GM19468 (cell line): Measurements from ENCODE around the gene ZRANB3.
A peak's percentile ranks its signal among the peaks of the same experiment; 100 is the strongest.
"Not testable (repeated sequence)": the region's sequence is repeated elsewhere in the genome, so short reads cannot be mapped to it uniquely, and the experiment has no call there.

Source experiments
- ATAC-seq: cut with Tn5 transposase; IDR thresholded peaks from one replicate; pipeline ENCODE4 v1.9.1; 2021; ENCODE audit warnings: mild to moderate bottlenecking, moderate library complexity, moderate number of reproducible peaks; ENCODE audit not compliant: unreplicated experiment; ENCODE audit errors: extremely low read depth

Gene ZRANB3

GRCh38 chr2:135530313-135531230 lies at the start of gene ZRANB3:
Gene ZRANB3 (minus strand): TSS chr2:135531218.
- ATAC-seq, result peak; percentile 54

GRCh38 chr2:135573620-135574019 lies 42.6 kb upstream of the ZRANB3 start:
- ATAC-seq, result no peak

- no peak for ATAC-seq
Observed at GRCh38 chr2:135570884-135571283, 39.9 kb upstream of the ZRANB3 start.

- ATAC-seq, result no peak
Observed at GRCh38 chr2:135563793-135564192, 32.8 kb upstream of the ZRANB3 start.

GRCh38 chr2:135561925-135562324 lies 30.9 kb upstream of the ZRANB3 start:
- no peak for ATAC-seq

GRCh38 chr2:135557530-135557929 lies 26.5 kb upstream of the ZRANB3 start:
- ATAC-seq, result no peak

- no peak for ATAC-seq
Observed at GRCh38 chr2:135555311-135555710, 24.3 kb upstream of the ZRANB3 start.

- ATAC-seq, result no peak
Observed at GRCh38 chr2:135552887-135553286, 21.9 kb upstream of the ZRANB3 start.

GRCh38 chr2:135551356-135551755 lies 20.3 kb upstream of the ZRANB3 start:
- ATAC-seq, result no peak

GRCh38 chr2:135547311-135547710 lies 16.3 kb upstream of the ZRANB3 start:
- ATAC-seq, result no peak

- ATAC-seq, result no peak
Observed at GRCh38 chr2:135546436-135546835, 15.4 kb upstream of the ZRANB3 start.

- ATAC-seq, result not testable (repeated sequence)
Observed at GRCh38 chr2:135533545-135533944, 2.5 kb upstream of the ZRANB3 start.

GRCh38 chr2:135532581-135532980 lies 1.6 kb upstream of the ZRANB3 start:
- ATAC-seq, result no peak

GRCh38 chr2:135531231-135532197 lies 496 bp upstream of the ZRANB3 start, which contains the start of gene R3HDM1:
Gene R3HDM1 (plus strand): TSS chr2:135531484. CDS start chr2:135604846, 73,362 bp downstream.
- peak; percentile 82 for ATAC-seq

- ATAC-seq, result no peak
Observed at GRCh38 chr2:135528006-135528405, 3.0 kb downstream of the ZRANB3 start.

- ATAC-seq, result no peak
Observed at GRCh38 chr2:135525786-135526185, 5.2 kb downstream of the ZRANB3 start.

GRCh38 chr2:135512099-135512498 lies 18.9 kb downstream of the ZRANB3 start:
- ATAC-seq, result no peak

GRCh38 chr2:135510577-135510976 lies 20.4 kb downstream of the ZRANB3 start:
- no peak for ATAC-seq

GRCh38 chr2:135504811-135505210 lies 26.2 kb downstream of the ZRANB3 start:
- ATAC-seq, result no peak

- not testable (repeated sequence) for ATAC-seq
Observed at GRCh38 chr2:135498588-135498987, 32.4 kb downstream of the ZRANB3 start.

- ATAC-seq, result no peak
Observed at GRCh38 chr2:135494917-135495316, 36.1 kb downstream of the ZRANB3 start.
